Stimulated activated CD8-positive, alpha-beta memory T cell treated with anti-CD3 and anti-CD28 coated beads, Interleukin-15, amount 100 ng/mL, for 24 hours (primary cell): ENCODE measurements around the gene LAMC2.
"Not testable (repeated sequence)": the region's sequence is repeated elsewhere in the genome, so short reads cannot be mapped to it uniquely, and the experiment has no call there.

Experiments used
- DNase-seq: peaks from one replicate; pipeline ENCODE4 v3.0.0-alpha.2; 2020; ENCODE audit warnings: low read depth

The LAMC2 gene

DNA sequence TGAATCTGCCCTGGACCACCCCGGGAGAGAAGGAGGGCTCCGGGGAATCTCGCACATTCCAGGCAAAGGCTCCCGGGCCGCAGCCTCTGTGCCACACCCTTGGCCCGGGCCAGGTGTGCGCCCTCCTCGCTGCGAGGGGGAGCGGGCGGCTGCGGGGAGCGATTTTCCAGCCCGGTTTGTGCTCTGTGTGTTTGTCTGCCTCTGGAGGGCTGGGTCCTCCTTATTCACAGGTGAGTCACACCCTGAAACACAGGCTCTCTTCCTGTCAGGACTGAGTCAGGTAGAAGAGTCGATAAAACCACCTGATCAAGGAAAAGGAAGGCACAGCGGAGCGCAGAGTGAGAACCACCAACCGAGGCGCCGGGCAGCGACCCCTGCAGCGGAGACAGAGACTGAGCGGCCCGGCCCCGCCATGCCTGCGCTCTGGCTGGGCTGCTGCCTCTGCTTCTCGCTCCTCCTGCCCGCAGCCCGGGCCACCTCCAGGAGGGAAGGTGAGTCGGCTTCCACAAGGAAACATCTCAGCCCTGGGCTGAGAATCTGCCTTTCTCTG is at the start of gene LAMC2:
LAMC2 (plus strand) TSS at position 324 of the 550 bp plus-strand sequence; CDS start at position 413, 89 bp downstream.
- DNase-seq, result no peak

DNA sequence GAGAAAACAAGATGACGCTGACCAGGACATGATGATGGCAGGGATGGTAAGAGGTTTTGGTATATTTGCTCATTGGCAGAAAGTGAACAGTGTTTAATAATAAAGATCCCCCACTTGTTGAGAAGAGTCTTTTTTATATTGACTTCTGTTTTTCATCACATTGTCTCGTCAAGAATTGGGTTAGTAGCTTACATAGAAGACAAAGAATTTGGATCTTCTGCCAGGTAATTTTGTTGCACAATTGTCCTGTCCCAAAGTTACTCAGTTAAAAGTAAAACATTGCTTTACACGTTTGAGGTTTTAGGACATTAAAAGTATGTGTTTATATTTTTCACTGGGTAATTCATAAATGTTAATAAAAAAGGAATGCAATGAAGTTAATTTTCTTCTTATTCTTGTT is 48.3 kb upstream of the LAMC2 start:
- no peak for DNase-seq

DNA sequence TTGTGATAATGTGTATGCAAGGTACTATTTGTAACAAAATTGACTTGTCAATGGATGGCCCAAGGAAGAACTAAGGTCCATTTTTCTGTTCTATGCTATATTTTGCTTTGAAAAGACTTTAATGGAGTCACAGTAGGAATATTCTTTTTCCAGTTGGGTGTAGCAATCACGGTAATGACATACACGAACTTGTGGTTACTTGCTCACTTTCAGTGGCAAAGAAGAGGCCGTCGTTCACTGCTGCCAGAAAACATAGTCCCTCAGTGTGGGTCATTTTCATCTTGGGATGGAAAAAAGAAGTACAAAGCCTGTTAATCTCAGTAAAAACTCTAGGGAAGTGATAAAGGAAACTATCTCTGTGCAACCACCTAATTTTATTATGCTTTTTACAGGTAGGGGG is 47.8 kb upstream of the LAMC2 start:
- DNase-seq, result no peak

DNA sequence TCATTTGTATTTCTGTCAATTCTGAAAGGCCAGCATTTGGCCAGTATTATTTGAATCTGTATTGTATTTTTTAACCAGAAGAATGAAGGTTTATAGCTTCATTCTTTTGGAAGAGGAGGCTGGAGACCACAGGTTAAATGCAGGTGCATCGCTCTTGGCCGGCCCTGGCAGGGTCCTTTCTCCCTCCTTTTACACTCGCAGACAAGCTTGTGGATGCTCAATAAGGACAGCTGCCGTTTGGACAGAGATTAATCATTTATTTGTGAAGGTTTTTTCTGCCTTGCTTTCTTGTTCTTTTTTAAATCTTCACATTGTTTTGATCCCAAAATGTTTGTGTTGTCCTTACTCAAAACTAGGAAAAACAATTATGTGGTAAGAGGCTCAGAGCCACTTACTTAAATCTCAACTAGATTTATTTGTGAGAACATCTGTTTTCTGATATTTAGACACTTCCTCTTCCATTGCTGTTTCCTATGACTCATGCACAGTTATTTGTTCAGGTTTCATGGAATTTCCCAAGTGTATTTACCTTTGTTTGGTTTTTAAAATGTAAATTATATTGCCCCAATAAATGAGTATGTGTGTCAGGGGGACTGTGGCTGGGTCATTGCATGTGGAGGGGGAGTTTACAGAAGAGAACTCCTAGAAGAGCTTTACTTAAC is 46.7 kb upstream of the LAMC2 start:
- DNase-seq, result no peak

DNA sequence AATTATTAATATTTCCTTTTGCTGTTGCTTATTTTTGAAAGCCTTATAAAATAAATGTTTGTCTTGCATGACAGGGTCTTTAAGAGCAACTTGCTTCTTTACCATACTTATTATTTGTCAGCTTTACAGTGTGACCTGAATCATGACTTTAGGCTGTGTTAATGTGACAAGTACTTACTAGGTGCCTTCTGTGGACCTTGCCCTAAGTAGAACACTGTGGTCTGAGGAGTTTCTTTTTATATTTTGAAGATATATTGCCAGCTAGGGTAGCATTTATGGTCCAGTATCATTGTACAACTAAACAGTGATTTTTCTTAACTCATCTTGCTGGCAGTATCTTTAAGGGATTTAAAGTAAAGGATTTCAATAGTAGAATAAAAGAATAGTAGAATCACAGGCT is 45.4 kb upstream of the LAMC2 start:
- DNase-seq, result no peak

DNA sequence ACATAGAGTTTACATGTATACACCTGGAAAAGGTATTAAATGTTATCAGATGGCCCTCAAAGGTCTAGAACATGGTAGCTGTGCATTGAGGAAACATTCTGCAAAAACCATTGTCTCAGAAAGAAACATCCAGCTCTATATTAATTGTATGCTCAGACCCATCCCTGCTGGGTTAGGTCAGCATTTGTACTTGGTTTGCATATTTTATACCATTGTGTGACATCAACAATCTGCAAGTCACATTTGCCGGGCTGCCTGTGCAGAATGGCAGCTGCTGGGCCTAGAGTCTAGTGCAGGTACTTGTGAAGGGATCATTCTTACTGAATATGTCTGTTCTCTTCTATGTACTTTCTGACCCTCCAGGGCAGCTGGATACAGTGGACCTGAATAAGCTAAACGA is 43.9 kb upstream of the LAMC2 start:
- DNase-seq, result no peak

DNA sequence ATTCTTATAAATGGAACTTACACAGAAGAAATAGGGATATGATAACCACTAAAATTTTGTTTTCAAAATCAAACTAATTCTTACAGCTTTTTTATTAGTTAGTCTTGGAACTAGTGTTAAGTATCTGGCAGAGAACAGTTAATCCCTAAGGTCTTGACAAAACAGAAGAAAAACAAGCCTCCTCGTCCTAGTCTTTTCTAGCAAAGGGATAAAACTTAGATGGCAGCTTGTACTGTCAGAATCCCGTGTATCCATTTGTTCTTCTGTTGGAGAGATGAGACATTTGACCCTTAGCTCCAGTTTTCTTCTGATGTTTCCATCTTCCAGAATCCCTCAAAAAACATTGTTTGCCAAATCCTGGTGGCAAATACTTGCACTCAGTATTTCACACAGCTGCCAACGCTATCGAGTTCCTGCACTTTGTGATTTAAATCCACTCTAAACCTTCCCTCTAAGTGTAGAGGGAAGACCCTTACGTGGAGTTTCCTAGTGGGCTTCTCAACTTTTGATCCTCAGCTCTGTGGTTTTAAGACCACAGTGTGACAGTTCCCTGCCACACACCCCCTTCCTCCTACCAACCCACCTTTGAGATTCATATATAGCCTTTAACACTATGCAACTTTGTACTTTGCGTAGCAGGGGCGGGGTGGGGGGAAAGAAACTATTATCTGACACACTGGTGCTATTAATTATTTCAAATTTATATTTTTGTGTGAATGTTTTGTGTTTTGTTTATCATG is 42.3 kb upstream of the LAMC2 start:
- no peak for DNase-seq

DNA sequence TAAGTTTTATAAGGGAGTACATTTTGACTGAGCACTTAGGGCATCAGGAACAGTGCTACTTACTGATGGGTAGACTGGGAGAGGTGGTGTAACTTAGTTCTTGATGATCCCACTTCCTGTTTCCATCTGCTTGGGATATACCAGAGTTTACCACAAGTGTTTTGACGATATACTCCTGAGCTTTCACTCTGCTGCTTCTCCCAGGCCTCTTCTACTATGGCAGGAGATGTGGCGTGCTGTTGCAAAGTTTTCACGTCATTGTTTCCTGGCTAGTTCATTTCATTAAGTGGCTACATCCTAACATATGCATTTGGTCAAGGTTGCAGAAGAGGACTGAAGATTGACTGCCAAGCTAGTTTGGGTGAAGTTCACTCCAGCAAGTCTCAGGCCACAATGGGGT is 41.3 kb upstream of the LAMC2 start:
- DNase-seq, result no peak

DNA sequence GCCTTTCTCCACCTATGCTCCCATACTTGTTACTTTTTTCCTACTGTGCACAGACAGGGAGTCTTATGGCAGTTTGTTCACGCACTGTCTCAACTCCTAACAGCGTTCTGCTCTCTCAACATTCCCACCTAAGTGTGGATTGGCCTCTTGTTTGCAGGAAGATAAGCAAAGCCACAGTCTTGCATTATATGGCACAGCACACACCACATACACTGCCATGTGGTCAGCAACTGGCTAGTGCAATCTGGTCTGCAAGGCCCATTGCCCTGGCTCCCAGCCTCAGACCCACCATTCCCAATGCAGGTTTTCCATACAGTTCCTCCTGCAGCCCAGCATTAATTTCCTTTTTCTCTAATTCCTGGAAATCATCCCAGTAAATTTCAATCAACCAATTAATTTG is 38.3 kb upstream of the LAMC2 start:
- DNase-seq, result no peak

DNA sequence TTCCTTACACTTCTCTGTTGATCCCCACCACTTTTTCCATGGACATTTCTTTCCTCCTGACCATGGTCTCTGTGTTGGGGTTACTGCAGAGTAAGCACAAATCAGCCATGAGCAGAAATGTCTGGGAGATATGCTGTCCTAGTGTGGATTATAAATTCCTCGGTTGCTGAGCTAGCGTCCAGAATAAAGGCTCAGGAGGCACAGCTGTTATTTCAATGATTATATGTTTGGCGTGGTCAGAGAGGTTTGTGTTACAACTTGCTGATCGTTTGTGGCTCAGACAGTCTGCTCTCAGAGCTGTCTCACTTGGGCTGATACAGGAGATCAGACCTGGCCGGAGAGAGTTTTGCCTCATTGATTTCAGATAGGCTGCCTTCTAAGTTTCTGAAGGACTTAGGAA is 37.5 kb upstream of the LAMC2 start:
- no peak for DNase-seq

DNA sequence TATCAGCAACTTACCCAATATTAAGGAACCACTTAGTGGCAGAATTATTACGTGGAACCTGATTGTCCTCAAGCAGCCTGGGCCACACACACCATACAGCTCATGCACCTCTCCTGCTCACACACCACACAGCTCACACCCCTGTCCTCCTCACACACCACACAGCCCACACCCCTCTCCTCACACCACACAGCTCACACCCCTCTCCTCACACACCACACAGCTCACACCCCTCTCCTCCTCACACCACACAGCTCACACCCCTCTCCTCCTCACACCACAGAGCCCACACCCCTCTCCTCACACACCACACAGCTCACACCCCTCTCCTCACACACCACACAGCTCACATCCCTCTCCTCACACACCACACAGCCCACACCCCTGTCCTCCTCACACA is 36.8 kb upstream of the LAMC2 start:
- DNase-seq, result no peak

DNA sequence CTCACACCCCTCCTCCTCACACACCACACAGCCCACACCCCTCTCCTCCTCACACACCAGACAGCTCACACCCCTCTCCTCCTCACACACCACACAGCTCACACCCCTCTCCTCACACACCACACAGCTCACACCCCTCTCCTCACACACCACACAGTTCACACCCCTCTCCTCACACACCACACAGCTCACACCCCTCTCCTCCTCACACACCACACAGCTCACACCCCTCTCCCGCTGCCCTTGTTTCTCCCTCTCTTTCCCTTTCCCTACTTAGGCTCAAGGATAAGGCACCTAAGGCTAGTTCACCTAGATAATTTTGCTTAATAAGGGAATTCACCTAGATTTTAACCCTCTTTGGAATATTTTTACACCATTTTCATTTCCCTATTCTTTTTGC is 36.0 kb upstream of the LAMC2 start:
- DNase-seq, result not testable (repeated sequence)

DNA sequence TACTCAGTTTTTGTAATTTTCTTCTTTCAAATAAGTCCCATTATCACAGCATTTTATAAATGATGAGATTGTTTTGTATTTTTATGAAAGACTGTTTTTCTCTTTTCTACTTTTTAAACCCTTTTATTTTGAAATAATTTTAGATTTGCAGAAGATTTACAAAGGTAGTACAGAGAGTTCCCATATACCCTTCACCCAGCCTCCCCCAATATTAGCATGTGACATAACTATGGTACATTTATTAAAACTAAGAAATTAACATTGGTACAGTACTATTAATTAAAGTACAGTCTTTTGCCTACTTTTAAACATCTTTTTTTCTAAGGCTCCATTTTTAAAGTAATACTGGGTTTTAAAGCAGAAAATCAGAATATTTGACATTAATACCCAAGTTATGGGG is 35.6 kb upstream of the LAMC2 start:
- no peak for DNase-seq

DNA sequence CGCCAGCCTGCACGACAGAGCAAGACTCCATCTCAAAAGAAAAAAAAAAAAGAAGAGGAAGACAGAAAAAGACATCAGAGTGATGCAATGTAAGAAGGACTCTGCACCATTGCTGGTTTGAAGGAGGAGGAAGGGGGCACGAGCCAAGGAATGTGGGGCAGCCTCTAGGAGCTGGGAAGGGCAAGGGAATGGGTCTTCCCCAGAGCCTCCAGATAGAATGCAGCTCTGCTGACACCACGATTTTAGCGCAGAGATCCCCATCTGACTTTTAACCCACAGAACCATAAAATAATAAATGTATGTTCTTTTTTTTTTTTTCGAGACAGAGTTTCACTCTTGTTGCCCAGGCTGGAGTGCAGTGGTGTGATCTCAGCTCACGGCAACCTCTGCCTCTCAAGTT is 33.9 kb upstream of the LAMC2 start:
- DNase-seq, result no peak

DNA sequence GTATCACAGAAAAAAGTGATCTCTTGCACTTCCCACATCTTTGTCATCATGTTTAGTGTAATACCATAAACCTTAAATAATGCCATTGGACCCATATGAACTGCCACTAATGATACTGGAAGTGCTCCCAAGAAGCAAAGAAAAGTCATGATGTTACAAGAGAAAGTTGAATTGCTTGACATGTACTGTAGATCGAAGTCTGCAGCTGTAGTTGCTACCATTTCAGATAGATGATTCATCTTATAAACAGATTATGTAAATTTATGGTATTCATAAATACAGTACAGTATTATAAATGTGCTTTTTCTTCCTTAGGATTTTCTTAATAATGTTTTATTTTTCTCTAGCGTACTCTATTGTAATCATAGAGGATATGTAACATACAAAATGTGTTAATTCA is 30.1 kb upstream of the LAMC2 start:
- DNase-seq, result no peak

DNA sequence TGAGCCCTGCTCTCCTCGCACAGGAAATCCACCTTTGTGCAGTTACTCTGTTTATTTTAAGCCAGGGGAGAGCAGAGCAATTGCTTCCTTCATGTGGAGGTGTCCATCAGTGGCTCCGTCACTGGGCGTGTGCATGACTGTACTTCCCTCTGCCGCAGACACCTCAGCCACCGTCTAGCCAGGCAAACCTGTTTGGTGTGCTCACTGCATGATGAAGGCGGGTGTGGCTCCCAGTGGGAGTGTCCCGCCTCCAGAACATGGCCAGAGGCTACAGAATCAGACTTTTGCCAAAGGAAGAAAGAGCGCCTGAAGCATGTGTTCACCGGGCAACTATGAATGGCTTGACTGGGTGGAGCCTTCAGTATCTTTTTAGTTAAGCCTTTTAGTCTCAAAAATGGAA is 26.1 kb upstream of the LAMC2 start:
- no peak for DNase-seq

DNA sequence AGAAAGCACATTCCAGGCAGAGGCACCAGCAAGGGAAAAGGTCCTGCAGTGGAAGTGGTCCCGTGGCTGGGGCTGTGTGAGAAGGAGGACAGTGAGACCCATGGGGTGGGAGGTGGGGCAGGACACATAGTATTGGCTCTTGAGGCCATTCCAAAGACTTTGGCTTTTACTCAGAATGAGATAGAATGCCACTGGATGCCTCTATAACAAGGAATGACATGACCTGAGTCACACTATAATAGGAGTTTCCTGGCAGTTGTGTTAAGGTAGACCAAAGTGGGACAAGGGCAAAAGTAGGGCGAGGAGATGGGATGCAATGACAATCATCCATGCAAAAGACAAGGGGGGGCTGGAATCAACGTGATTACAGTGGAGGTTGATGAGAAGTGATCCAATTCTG is 24.7 kb upstream of the LAMC2 start:
- no peak for DNase-seq

DNA sequence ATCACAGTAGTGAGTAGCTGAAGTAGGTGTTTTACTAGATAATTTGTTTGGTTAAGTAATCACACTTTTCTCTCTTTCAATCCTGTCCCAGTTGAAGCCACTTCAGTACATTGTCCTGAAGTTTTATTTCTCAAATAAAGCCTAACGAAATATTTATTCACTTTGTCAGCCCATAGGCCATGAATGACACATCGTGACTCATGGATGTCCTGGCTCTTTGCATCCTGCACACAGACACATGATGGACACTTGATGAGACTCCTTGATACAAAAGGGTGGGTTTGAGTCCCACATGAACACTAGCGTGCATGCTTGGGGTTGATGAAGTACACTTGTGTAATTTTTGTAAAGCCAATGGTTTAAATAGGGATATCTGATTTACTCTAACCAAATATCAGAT is 22.7 kb upstream of the LAMC2 start:
- no peak for DNase-seq

DNA sequence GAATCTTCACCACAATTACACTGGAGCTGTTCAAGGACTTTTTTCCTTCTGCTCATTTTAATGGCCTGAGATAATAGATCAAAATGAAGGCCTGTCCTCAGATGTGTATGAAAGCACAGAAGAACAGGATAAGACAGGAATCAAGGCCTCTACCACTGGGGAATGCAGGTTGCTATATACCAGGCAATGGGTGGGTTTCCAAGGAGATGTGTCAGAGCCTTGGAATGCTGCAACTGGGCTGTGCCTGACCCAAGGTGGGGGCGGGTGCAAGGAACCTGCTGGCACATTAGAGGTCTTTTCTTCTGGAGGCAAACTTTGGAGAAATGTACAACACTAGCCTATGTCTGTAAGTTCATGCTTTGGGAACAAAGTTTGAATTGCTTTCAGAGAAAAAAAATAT is 21.7 kb upstream of the LAMC2 start:
- no peak for DNase-seq

DNA sequence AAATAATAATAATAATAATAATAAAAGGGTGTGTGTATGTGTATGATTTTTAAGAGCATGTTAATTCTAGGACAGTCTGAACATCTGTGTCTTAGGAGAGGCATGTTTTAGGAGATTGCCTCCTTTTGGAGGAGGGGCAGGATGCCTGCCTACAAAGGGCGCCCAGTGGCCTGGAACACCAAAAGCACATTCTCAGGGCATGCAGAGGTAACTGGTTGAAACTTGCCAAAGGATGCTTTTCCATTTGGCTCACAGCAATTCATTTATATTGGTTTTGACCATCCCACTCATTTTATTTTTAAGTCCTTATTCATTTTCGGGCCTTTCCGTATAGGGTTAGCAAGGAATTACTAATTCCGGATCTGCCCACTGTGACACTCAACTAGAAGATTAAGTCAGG is 21.1 kb upstream of the LAMC2 start:
- DNase-seq, result no peak

DNA sequence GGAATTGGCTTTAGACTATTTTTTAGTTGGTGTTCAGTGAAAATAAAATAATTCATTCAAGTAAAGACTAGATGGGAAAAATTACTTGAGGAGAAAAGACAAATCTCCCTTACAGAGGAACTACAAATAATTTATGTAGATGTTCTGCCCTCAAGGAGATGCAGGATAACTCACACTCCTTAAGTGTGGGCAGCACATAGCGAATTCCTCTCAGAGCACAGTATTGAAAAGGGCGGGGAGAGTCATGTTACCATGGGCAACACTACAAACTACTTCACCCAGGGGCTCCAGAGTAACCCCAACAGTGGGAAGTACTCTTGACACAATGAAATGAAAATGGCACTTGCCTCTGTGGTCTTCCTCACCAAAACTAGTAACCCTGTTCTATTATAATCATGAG is 20.6 kb upstream of the LAMC2 start:
- no peak for DNase-seq

DNA sequence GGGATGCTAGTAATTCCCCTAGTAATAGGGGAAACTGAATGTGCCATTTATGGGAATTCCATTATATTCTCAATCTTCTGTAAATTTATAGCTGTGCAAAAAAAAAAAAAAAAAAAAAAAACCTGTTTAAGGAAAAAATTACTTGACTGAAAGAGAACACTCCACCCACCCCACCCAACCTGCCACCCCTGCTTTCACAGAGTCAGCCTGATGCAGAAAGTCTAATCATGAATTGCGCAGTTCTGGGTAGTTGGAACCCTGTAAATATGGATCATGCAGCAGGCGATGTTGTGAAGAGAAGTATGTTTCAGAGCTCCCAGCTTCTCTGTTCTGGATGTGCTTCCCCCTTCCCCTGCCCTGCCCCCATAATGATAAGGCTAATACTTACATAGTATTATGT is 19.6 kb upstream of the LAMC2 start:
- no peak for DNase-seq

DNA sequence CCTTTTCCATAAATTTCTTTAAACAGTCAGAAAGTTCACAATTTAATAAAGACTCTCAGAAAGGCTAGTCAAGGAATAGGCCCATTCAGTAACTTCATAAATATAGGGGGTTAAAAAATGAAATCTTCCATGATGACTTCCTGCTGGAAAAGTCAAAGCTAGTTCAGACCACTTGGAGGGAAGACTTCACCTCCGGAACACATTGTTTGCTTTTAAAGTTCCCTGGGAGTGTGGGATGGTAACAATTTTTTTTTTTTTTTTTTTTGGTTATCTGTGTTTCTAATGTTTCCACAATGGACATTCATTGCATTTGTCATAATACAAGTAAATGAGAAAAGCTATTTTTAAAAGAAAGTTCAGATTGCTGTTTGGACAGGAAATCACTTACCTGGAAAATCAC is 18.4 kb upstream of the LAMC2 start:
- DNase-seq, result no peak

DNA sequence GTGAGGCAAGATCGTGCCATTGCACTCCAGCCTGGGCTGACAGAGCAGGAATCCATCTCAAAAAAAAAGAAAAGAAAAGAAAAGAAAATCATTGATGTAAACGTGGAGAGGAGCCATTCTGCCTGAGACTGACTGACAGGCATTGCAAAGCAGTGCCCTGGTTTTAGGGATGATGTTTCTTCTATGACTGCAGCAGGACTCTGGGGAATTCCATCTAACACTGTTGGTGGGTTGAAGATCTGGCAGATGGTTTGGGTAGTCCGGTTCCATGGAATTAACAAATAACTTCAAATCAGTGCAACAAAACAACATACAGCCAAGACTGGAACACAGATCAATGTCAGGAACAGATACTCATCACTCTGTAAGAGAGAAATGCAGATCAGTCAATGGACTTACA is 17.8 kb upstream of the LAMC2 start:
- DNase-seq, result no peak
